NCI-H748 treated with DMSO at 0.1 percent for 48 hours (cell line): ENCODE data around the gene ACTL10.

Experiments
- DNase-seq: peaks from one replicate; lab custom pipeline; 2025; lab: John Stamatoyannopoulos, UW

The ACTL10 gene

DNA sequence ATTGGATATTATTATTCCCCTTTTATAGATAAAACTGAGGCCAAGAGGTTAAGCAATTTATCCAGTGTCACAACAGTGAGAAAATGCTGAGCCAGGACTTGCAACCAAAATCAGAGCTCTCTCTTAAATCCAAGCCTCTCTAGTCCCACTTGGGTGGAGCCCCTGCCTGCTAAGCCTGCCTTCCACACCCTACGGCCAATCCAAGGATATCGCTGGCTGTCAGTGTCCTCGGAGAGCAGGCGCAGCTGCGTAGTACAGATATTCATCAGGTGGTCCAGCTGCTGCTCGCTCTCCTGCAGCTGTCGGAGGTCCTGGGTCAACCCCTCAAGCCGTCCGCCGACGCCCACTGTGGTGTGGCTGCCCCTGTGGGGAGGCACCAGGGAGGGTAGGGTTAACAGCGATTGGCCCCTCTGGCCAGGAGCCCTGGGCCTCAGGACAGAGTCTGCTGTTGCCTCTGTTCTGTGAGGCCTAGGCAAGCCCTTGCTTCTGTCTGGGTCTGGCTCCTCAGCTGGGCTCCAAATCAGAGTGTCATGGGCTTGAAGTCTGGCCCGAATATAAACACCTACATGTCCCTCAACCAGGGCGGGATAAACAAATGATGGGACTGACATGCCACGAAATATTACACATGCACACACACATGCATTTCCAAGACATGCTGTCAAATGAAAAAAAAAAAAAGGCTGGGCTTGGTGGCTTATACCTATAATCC, 11.4 kb downstream of the ACTL10 start:
- no peak for DNase-seq

- no peak for DNase-seq
Observed at GRCh38 chr20:33679758-33680485, 13.2 kb downstream of the ACTL10 start.

DNA sequence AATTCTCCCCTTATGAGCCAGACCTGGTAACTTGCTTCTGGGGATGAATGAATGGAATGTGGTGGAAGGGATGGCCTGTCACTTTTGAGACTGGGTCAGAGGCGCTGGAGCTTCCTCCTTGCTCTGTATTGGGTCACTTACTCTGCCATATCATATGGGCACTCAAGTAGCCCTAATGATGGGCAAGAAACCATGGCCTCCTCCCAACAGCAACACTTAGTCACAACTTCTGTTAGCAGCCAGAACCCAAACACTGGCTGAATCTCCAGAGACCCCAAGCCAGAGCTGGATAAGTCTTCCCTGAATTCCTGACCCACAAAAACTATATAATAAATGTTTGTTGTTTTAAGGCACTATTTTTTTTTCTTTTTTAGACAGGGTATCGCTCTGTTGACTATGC, 13.9 kb downstream of the ACTL10 start:
- no peak for DNase-seq

DNA sequence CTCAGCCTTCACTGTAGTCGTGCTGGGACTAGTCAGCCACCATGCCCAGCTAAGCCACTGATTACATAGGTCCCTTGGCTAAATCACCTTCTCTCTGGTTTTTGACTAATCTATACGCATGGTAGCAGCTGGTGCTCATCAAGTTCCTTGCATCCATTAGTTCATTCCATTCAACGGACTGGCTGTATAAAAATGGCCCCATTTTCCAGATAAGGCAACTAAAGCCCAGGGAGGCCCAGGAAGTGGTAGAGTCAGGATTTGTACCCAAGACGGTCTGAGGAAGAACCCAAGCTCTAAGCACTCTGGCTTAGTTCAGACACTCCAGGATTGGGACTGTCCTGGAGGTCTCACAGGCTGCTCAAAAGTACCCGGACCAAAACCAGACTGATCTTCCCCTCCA, 14.5 kb downstream of the ACTL10 start:
- no peak for DNase-seq

DNA sequence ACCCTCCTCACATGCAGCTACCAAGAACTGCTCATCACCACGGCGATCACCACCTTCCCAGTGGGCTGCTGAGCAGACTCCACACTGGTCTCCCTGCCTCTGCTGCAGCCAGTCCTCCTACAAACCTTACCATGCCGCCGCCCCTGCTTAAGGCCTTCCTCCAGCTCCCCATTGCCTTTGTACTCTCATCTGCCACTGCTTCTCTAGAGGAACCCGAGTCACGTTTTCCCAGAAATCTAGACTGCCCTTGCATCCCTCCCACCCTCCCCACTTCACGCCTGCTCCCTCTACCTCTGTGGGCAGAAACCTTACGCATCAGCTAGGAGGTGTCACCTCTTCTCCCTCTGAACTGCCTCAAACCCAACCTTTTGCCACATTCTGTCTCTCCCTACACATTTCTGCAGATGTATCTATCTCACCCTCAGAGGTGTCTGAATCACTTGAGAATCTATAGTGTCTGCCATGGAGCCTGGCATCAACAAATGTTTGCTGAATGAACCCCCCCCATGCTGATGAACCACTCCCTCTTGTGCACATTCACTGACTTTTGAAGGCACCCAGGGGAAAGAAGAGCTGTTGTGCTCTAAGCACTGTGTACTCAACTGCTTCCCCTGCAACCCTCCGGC, 15.1 kb downstream of the ACTL10 start:
- DNase-seq = no peak

- peak; percentile 39 for DNase-seq
Observed at GRCh38 chr20:33684533-33685327, 18.0 kb downstream of the ACTL10 start.

- DNase-seq = peak; percentile 5
Observed at GRCh38 chr20:33685328-33686099, 18.8 kb downstream of the ACTL10 start.

DNA sequence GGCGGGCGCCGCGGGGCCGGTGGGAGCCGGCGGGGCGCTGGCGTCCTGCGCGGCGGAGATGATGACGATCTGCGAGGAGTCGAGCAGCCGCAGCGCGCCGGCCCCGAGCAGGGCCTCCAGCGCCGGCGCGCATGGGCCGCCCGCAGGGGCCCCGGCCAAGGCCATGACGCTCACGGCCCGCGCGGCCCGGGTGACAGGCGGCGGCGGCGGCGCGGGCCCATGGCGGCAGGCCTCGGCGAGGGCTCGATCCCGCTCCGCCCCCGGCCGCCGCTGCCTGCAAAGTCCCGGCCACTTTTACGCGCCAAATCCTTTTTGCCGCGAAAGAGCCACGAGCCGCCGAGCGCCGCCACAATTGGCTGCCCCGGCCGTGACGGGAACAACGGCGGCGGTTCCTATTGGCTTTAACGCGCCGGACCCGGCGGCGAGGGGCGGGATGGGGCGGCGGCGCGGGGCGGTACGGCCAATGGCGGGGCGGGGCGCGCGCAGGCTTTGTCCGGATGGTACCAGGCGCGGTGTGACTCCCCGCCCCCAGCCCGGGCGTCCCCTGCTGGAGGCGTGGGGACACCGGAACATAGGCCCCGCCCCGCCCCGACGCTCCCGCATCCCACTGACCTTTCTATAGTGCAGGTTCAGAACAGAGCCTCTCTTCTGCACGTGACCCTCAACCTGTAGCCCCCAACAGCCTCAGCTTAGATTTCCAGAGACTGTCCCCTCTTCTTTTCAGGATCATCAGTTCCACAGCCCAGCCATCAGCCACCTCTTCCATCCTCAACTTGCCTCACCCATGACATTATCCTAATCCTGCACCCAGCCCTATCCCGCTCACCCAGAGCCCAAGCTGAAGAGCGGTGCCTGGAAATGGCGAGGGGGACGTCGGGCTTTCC, 19.6 kb downstream of the ACTL10 start, which contains the start of gene E2F1:
TSS of gene E2F1 (minus strand) at position 286 of the 884 bp plus-strand sequence. CDS start at position 165, 121 bp downstream.
- DNase-seq = peak; percentile 81

DNA sequence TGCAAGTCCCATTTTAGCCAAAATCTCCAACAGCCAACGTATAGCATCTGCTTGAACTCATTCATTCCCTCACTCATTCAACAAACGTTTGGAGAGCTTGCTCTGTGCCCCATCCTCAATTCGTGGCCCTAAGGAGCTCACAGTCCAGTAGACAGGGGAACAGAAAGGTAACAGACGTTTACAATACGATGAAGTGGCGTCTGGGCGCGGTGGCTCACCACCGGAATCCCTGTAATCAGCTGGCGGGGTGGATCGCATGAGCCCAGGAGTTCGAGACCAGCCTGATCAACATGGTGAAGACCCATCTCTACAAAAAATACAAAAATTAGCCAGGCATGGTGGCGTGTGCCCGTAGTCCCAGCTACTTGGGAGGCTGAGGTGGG, 20.2 kb downstream of the ACTL10 start:
- no peak for DNase-seq

DNA sequence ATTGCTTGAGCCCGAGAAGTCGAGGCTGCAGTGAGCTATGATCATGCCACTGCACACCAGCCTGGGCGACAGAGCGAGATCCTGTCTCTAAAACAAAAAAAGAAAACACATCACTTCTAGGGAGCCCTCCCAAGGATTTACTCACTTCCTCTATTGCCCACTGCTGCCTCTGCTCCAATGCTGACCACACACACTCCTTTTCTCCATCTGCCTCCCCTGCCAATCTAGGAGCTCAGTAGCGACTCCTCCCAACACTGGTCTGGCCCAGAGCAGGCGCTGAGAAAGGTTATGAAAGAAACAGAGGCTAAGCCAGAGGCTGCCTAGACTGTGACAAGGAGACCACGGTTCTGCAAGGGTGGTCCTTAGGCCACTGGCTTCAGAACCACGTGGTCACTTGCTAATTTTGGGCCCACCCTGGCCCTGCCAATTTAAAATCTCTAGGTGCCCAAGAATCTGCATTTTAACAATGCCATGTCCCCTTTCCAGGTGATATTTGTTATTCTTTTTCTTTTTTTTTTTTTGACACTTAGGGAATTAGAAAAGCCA, 20.7 kb downstream of the ACTL10 start:
- DNase-seq = no peak

GRCh38 chr20:33687993-33688937, 21.5 kb downstream of the ACTL10 start:
- no peak for DNase-seq

DNA sequence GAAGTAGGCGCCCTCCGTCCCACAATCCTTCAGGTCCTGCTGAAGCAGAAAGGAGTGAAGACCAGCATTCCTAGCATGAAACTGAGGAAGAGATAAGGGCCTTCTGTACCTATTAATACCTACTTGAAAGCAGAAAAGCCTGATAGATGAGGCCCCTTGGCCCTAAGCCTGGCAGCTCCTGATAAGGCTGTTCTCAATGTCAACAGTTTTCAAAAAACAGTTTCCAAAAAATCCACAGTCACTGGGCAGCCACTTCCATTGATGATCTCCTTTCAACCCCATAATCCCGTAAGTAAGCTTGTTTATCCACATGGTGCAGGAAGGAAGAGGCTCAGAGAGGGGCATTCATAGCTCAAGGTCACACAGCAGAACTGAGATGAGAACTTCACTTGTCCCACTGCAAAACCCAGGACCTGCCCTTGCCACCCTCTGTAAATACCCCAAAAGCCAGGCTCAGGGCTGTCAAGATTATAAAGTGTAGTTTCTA, 22.2 kb downstream of the ACTL10 start:
- DNase-seq = no peak

- DNase-seq = no peak
Observed at GRCh38 chr20:33689493-33689892, 22.8 kb downstream of the ACTL10 start.

- DNase-seq = no peak
Observed at GRCh38 chr20:33689973-33690372, 23.2 kb downstream of the ACTL10 start.

GRCh38 chr20:33693289-33693688, 26.5 kb downstream of the ACTL10 start:
- DNase-seq = no peak

GRCh38 chr20:33693741-33694638, 27.2 kb downstream of the ACTL10 start:
- DNase-seq = no peak

- no peak for DNase-seq
Observed at GRCh38 chr20:33694639-33695012, 27.9 kb downstream of the ACTL10 start.

DNA sequence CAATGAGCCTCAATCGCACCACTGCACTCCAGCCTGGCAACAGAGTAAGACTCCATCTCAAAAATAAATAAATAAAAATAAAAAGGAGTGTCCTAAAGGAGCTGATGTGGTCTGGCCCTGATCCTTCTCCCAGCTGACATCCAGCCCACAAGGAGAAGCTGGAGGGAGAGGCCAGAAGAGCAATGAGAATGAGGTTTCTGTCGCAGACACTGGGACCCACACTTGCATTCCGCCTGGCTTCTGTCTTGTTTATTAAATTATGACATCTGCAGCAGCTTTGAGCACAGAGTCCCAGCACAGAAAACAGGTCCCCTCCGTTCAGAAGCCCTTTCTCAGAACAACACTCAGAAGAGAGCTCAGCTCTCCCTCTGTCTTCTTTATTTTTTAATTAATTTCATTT, 29.7 kb downstream of the ACTL10 start:
- no peak for DNase-seq
